KOPT-K1 (cell line): Measurements from ENCODE around the gene IRF2BP2.

ENCODE experiments used
- H3K27ac ChIP-seq: fragments of 200-600 bp; sonication (generic); 2 replicates; pipeline ENCODE4 v1.5.1; 2016; ENCODE audit warnings: antibody characterized with exemption, mild to moderate bottlenecking, low read depth, low read length; ENCODE audit not compliant: poor library complexity, severe bottlenecking
- H3K36me3 ChIP-seq: fragments of 200-600 bp; sonication (generic); 2 replicates; pipeline ENCODE4 v1.5.1; 2017; ENCODE audit warnings: antibody characterized with exemption, mild to moderate bottlenecking, low read length, moderate library complexity; ENCODE audit not compliant: insufficient read depth
- H3K9me3 ChIP-seq: fragments of 200-600 bp; sonication (generic); 2 replicates; pipeline ENCODE4 v1.5.1; 2017; ENCODE audit warnings: antibody characterized with exemption, low read length, mild to moderate bottlenecking; ENCODE audit not compliant: insufficient read depth, poor library complexity, severe bottlenecking

Gene IRF2BP2

DNA sequence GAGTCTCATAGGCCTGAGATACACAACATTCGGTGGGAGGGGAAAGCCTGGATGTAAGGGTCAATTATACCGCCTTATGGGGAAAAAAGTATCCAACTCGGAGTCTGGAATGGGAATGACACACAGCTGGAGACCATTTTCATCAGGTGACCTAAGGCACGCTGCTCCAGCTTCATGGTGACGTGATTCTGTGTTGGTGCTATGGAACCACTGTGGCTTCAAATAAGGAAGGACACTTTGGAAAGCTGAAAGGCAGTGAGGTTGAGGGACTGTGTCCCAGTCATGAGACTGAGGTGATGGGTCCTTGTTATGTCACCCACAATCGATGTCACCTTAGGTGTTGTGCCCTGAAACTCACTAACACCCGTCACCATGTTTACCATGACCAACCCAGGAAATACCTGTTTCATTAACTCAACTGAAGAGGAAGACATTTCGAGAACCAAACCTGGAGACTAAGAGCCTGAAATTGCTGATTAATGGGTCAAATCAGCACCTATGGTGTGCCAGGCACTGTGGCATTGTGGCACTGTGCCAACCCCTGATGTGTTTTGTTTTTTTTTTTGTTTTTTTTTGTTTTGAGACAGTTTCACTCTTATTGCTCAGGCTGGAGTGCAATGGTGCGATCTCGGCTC lies 54.5 kb downstream of the IRF2BP2 start:
- Histone ChIP-seq H3K36me3 (no peaks in the 10 kb centered on the region), H3K27ac (no peak overlapping the region), H3K9me3 (no peaks in the 10 kb centered on the region)

DNA sequence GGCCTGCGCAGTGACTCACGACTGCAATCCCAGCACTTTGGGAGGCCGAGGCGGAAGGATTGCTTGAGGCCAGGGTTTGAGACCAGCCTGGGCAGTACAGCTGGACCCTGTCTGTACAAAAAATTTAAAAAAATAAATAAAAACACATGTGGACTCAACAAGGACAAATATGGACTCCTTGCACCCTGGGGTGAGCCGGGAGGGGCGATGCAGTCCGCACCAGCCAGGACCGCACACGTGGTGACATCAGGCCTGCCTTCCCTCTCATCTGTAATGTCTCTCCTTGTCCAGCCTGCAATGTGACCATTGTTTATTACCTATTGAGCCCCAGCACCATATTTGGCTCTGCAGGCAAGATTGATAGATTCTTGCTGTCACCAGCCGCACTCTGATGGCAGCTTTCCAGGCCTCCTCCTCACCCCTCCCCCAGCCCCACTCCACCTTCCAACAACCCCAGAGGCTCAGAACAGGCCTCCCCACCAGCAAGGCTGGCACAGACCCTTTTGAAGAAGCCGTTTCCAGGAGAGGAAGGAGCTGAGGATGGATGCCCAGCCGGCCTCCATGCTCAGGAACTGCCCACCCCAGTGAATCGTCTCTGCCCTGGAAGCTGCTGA lies 55.2 kb downstream of the IRF2BP2 start:
- no peaks in the 10 kb centered on the region for H3K36me3 ChIP-seq
- no peak overlapping the region for H3K27ac ChIP-seq
- no peaks in the 10 kb centered on the region for H3K9me3 ChIP-seq
